ENCODE measurements around the gene TTC12.

DNA sequence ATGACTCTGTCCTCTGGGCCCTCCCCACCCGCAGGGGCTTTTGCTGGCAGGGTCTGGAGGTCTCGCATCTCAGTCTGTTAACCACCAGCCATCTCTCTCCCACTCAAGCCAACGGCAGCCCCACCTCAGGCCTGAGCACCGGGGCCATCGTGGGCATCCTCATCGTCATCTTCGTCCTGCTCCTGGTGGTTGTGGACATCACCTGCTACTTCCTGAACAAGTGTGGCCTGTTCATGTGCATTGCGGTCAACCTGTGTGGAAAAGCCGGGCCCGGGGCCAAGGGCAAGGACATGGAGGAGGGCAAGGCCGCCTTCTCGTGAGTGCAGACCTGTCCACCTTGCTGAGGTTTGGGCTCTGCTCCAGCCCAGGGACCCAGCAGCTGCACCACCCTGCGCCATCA is 44.3 kb upstream of the TTC12 start:
- TF ChIP-seq, protein P1, sequence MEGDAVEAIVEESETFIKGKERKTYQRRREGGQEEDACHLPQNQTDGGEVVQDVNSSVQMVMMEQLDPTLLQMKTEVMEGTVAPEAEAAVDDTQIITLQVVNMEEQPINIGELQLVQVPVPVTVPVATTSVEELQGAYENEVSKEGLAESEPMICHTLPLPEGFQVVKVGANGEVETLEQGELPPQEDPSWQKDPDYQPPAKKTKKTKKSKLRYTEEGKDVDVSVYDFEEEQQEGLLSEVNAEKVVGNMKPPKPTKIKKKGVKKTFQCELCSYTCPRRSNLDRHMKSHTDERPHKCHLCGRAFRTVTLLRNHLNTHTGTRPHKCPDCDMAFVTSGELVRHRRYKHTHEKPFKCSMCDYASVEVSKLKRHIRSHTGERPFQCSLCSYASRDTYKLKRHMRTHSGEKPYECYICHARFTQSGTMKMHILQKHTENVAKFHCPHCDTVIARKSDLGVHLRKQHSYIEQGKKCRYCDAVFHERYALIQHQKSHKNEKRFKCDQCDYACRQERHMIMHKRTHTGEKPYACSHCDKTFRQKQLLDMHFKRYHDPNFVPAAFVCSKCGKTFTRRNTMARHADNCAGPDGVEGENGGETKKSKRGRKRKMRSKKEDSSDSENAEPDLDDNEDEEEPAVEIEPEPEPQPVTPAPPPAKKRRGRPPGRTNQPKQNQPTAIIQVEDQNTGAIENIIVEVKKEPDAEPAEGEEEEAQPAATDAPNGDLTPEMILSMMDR (IDR thresholded peaks at IDR 0.05), result no peak
- TF ChIP-seq EZH2phosphoT487 (IDR thresholded peaks at IDR 0.05; ENCODE audit: borderline replicate concordance, low read depth), result no peak
- TF ChIP-seq, protein P2, sequence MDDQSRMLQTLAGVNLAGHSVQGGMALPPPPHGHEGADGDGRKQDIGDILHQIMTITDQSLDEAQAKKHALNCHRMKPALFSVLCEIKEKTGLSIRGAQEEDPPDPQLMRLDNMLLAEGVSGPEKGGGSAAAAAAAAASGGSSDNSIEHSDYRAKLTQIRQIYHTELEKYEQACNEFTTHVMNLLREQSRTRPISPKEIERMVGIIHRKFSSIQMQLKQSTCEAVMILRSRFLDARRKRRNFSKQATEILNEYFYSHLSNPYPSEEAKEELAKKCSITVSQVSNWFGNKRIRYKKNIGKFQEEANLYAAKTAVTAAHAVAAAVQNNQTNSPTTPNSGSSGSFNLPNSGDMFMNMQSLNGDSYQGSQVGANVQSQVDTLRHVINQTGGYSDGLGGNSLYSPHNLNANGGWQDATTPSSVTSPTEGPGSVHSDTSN (IDR thresholded peaks at IDR 0.05), result no peak
- TF ChIP-seq YY1 (IDR thresholded peaks at IDR 0.05; ENCODE audit: low read depth), result no peak
- TF ChIP-seq FOXM1 (IDR thresholded peaks at IDR 0.05; ENCODE audit: low read depth), result no peak
- no peak for TF ChIP-seq GABPA (IDR thresholded peaks at IDR 0.05; ENCODE audit: low read depth)
- TF ChIP-seq SIN3A (IDR thresholded peaks at IDR 0.05; ENCODE audit: borderline replicate concordance, low read depth, low read length), result no peak
- no peak for TF ChIP-seq RAD21 (IDR thresholded peaks at IDR 0.05; ENCODE audit: low read length)
- TF ChIP-seq MXI1 (IDR thresholded peaks at IDR 0.05; ENCODE audit: low read depth, low read length), result no peak
- no peak for TF ChIP-seq NFIC (IDR thresholded peaks at IDR 0.05; ENCODE audit: borderline replicate concordance)
- TF ChIP-seq GATA2 (CRISPR knock-in tag; IDR thresholded peaks at IDR 0.05), result no peak
- no peak for TF ChIP-seq MEF2A (IDR thresholded peaks at IDR 0.05; ENCODE audit: borderline replicate concordance, low read depth)
- TF ChIP-seq TAF1 (IDR thresholded peaks at IDR 0.05; ENCODE audit: borderline replicate concordance, low read depth, low read length), result no peak
- TF ChIP-seq REST (IDR thresholded peaks at IDR 0.05; ENCODE audit: low read depth, low read length), result no peak
